GM10266 (cell line): ENCODE measurements around the gene SMIM23.
"Not testable (repeated sequence)": the region's sequence is repeated elsewhere in the genome, so short reads cannot be mapped to it uniquely, and the experiment has no call there.

Source experiments
- DNase-seq: peaks from one replicate; pipeline ENCODE4 v3.0.0; 2012; ENCODE audit errors: extremely low spot score
- CTCF ChIP-seq: IDR thresholded peaks from 2 replicates; pipeline ENCODE4 v1.5.1; 2012; ENCODE audit warnings: mild to moderate bottlenecking, low read depth; ENCODE audit not compliant: control insufficient read depth, insufficient read depth; ENCODE audit errors: missing control alignments

Gene SMIM23

GRCh38 chr5:171773106-171773505 is 12.5 kb upstream of the SMIM23 start:
- TF ChIP-seq CTCF = no peak
- DNase-seq = no peak

GRCh38 chr5:171774418-171774817 is 11.2 kb upstream of the SMIM23 start:
- no peak for TF ChIP-seq CTCF

GRCh38 chr5:171776213-171776612 is 9.4 kb upstream of the SMIM23 start:
- no peak for DNase-seq
- no peak for TF ChIP-seq CTCF

More at GRCh38 chr5:171774418-171774817, 11.2 kb upstream of the SMIM23 start:
- DNase-seq = no peak

GRCh38 chr5:171776770-171777759 is 8.6 kb upstream of the SMIM23 start:
- no peak for DNase-seq
- no peak for TF ChIP-seq CTCF

- DNase-seq = not testable (repeated sequence)
Observed at GRCh38 chr5:171781744-171782143, 3.9 kb upstream of the SMIM23 start.

- no peak for TF ChIP-seq CTCF
- no peak for DNase-seq
Observed at GRCh38 chr5:171782332-171782966, 3.2 kb upstream of the SMIM23 start.

- TF ChIP-seq CTCF = no peak
- DNase-seq = no peak
Observed at GRCh38 chr5:171783051-171783450, 2.6 kb upstream of the SMIM23 start.

GRCh38 chr5:171789353-171789752 is 3.7 kb downstream of the SMIM23 start:
- no peak for TF ChIP-seq CTCF
- no peak for DNase-seq
